HEK293T (cell line): ENCODE results near the gene IGSF9B.

ENCODE experiments used
- ARNT ChIP-seq: fragments of 450-650 bp; IDR thresholded peaks from 2 replicates; pipeline ENCODE4 v1.6.1; 2017; ENCODE audit warnings: mild to moderate bottlenecking
- CTBP1 ChIP-seq: fragments of 450-650 bp; IDR thresholded peaks from 2 replicates; pipeline ENCODE4 v1.6.1; 2016; ENCODE audit warnings: borderline replicate concordance
- FOXA1 ChIP-seq: fragments of 450-650 bp; IDR thresholded peaks from 2 replicates; pipeline ENCODE4 v1.6.1; 2016; ENCODE audit warnings: mild to moderate bottlenecking
- FOXM1 ChIP-seq: fragments of 450-650 bp; IDR thresholded peaks from 2 replicates; pipeline ENCODE4 v1.6.1; 2017; ENCODE audit warnings: mild to moderate bottlenecking, borderline replicate concordance
- NFRKB ChIP-seq: fragments of 450-650 bp; IDR thresholded peaks from 2 replicates; pipeline ENCODE4 v1.6.1; 2016; ENCODE audit warnings: mild to moderate bottlenecking, moderate library complexity
- SUZ12 ChIP-seq: fragments of 450-650 bp; IDR thresholded peaks from 2 replicates; pipeline ENCODE4 v1.6.1; 2016; ENCODE audit warnings: mild to moderate bottlenecking

- no peak for TF ChIP-seq ARNT
- TF ChIP-seq FOXA1: no peak
- no peak for TF ChIP-seq SUZ12
- TF ChIP-seq NFRKB: no peak
- TF ChIP-seq CTBP1: no peak
- no peak for TF ChIP-seq FOXM1
Observed at GRCh38 chr11:133978794-133979193, 22.0 kb upstream of the IGSF9B start.
